Measurements from ENCODE around the gene POLR2B. TPM values are rescaled to one million over a fixed set of nuclear protein-coding genes. Genes with fewer than 3 reads are reported as not detected.

The POLR2B gene
- total RNA-seq, 4 donors from 2014 or later = 58.0 to 109 (median 83.3) TPM

GRCh38 chr4:56973336-56973735 is 5.4 kb upstream of the POLR2B start:
- TF ChIP-seq CTCF (IDR thresholded peaks at IDR 0.05; ENCODE audit: low read depth) = no peak

GRCh38 chr4:56976283-56976836 is 2.3 kb upstream of the POLR2B start:
- no peak for TF ChIP-seq CTCF (IDR thresholded peaks at IDR 0.05; ENCODE audit: low read depth)

GRCh38 chr4:56976837-56977320 is 1.8 kb upstream of the POLR2B start:
- no peak for TF ChIP-seq CTCF (IDR thresholded peaks at IDR 0.05; ENCODE audit: low read depth)

- no peak for TF ChIP-seq CTCF (IDR thresholded peaks at IDR 0.05; ENCODE audit: low read depth)
Measured at GRCh38 chr4:56977321-56978012, 1.2 kb upstream of the POLR2B start, which contains the start of gene NOA1. Gene NOA1, minus strand, starts transcription at chr4:56977606. Its CDS starts 21 bp downstream, at chr4:56977585.

- TF ChIP-seq CTCF (IDR thresholded peaks at IDR 0.05; ENCODE audit: low read depth) = no peak
Measured at GRCh38 chr4:56979421-56980072, 851 bp downstream of the POLR2B start.

- no peak for TF ChIP-seq CTCF (IDR thresholded peaks at IDR 0.05; ENCODE audit: low read depth)
Measured at GRCh38 chr4:56981795-56982201, 3.1 kb downstream of the POLR2B start.

GRCh38 chr4:56986192-56986591 is 7.5 kb downstream of the POLR2B start:
- no peak for TF ChIP-seq CTCF (IDR thresholded peaks at IDR 0.05; ENCODE audit: low read depth)

Measured in subcutaneous adipose tissue (tissue), 4 donors.